NCI-H69 (cell line): ENCODE results near the gene AKIP1.
"Not testable (repeated sequence)": the region's sequence is repeated elsewhere in the genome, so short reads cannot be mapped to it uniquely, and the experiment has no call there.

Source experiments
- DNase-seq: peaks from one replicate; lab custom pipeline; 2025; lab: John Stamatoyannopoulos, UW

AKIP1 gene

DNA sequence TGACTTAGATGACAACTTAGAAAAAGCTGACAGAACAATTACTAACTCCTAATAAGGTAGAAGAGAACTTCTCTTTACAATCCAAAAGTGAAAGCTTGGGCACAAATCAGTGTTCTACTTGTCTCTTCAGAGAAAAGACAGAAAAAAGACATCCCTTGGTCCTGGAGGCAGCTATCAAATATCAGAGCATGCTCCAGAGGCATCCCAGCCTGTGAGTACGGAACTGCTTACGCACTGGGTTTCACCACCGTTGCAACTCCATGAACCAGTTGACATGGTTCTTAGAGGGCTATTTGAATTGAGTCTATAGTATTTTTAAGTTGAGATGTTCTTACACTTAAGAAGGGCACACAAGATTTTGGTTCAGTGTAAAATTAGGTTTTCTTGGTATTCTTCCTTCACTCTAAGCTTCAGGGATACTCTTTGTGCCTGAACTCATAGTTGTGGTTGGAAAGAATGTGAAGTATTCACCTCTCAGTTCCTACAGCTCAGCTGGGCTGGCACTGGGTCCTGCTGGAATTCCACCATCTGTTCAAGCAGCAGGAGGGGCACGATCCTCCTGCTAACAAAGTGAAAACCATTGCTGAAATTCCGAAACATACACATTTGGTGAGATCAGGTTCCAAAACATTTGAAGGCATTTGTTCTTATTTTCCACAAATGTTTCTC, 6.3 kb downstream of the AKIP1 start:
- DNase-seq, result no peak

GRCh38 chr11:8922691-8923090, 11.7 kb downstream of the AKIP1 start:
- DNase-seq, result no peak

DNA sequence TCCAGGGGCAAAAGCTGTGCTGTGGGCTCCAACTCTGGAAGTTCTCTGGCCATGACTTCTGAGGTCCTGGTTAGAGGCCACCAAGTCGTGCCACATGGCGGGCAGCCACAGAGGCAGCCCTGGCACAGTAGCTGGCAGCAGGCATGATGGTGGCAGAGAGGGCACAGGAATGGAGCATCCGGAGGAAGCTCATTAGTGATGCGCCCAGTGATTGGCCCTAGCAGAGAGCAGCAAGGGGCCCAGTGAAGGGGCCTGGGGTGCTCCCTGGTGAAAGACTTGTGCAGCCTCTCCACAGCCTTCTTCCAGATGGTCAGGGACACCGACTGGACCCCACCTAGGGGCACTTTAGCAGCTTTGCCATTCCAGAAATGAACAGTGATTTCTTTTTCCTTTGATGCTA, 14.7 kb downstream of the AKIP1 start:
- DNase-seq, result no peak

- no peak for DNase-seq
Observed at GRCh38 chr11:8926236-8926635, 15.2 kb downstream of the AKIP1 start.

DNA sequence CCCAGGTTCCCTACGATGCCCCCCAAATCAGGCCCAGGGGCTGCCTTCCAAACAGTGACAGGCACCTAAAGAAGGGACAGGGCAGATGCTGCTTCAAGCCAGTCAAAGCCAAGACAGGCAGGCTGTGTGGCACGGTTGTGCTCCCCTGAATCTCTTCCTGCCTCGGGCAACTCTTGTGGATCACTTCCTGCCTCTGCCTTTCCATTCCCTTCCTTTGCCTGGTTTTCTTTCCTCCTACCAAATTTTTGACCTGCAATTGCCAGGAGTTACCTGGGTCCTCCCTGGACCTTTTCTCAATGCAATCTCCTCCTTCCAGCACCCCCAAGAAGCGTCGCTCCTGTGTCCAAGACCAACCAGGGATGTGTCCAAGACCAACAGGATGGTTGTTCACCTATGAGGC, 16.2 kb downstream of the AKIP1 start:
- DNase-seq, result no peak

GRCh38 chr11:8928205-8928604, 17.2 kb downstream of the AKIP1 start:
- no peak for DNase-seq

DNA sequence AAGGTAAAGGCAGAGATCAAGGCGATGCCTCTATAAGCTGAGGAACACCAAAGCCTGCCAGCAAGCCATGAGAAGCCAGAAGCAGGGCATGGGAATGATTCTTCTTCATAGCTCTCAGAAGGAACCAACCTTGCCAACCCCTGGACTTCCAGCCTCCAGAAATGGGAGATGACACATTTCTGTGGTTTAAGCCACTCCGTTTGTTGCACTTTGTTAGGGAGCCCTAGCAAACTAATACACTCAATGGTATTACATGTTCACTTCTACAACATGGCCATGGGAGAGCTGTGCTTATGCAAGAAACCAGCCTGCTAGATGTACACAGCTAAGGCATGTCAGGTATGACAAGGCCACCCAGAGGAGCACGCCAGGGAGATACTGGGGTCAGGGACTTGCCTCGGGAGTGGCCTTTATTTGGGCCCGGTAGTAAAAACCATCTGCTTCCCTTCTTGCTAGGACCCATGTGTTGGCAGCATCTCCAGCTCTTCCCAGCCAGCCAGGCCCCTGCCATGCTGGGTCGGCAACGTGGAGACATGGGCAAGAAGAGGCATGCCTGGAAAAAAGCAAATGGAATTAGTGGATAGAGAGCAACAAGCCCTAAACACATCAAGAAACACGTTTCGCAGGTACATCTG, 18.1 kb downstream of the AKIP1 start:
- no peak for DNase-seq

GRCh38 chr11:8930456-8931175, 19.6 kb downstream of the AKIP1 start:
- peak; percentile 34 for DNase-seq

DNA sequence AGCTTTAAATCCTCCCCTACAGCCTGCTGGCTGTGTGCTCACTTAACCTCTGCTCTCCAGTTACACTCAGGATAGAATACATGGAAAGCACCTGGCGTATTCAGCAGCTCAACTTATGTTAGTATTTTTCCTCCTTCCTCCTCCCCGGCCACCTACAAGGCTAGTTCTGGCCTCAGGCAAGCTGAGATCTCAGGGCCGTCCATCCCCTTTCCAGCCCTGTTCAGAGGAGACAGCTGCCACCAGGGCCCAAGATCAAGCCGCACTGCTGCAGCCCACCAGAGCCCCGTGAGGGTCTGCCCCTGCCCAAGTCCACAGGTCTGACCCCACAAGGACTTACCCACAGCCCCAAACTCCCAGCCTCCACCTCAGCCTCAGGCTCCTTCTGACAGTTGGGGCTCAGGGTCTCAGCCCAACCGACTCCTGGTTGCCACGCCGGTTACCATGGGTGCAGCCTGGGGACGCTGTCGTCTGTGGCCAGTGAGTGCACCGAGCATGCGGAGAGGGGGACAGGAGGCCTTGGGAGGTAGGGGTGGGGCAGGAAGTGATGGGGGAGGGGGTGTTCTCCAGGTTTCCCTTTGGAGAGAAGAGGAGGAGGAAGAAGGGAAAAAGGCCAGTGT, 21.7 kb downstream of the AKIP1 start, which contains the start of gene C11orf16:
TSS of gene C11orf16 (minus strand) at position 384 of the 617 bp plus-strand sequence. CDS start 639 bp downstream, outside the sequence.
- peak; percentile 93 for DNase-seq

GRCh38 chr11:8933931-8934330, 22.9 kb downstream of the AKIP1 start:
- no peak for DNase-seq

- no peak for DNase-seq
Observed at GRCh38 chr11:8934742-8935488, 23.9 kb downstream of the AKIP1 start.

- DNase-seq, result not testable (repeated sequence)
Observed at GRCh38 chr11:8935789-8936188, 24.8 kb downstream of the AKIP1 start.

DNA sequence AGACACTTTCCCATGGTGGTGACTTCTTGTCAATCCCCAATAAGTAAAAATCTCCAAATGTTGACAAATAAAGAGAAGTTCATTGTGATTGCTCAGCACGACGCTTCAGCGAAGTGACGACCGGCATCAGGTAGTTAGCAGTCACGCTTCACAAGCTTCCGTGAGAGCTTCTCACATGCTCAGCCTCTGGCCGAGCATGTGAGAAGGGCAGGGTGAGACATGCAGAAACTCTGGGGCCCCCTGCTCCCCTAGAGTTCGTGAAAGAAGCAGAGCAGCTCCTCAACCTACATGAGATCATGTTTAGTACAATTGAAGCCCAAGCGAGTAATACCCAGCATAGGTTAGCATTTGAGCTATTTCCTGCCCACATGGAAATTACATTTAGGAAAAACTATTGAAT, 26.2 kb downstream of the AKIP1 start:
- no peak for DNase-seq

- no peak for DNase-seq
Observed at GRCh38 chr11:8937659-8938058, 26.7 kb downstream of the AKIP1 start.

GRCh38 chr11:8941341-8942103, 30.5 kb downstream of the AKIP1 start:
- no peak for DNase-seq

DNA sequence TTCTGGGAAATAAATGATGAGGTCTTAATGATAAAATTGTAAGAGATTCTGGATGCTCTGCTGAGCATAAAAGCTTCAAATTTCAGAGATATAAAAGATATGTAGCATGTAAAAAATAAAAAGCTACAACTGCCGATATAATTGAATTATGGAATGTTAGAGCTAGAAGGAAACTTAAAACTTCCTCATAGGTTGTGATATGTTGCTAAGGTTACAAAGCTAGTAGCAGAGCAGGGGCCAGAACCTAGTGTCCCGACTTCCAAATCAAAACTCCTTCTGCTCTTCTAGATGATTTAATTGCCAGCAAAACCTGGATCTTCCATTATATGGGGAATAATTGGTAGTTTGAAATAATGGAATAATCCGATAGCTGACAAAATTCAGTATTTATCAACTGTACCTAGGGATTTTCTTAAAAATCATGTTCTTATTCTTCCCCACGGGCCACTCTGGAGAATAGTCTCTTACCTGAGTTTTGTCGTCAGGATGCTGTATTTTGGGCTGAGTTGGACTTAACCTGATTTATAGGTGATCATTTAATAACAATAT, 31.6 kb downstream of the AKIP1 start, which contains the start of gene ASCL3:
TSS of gene ASCL3 (minus strand) at position 499 of the 549 bp plus-strand sequence. CDS start 4,855 bp downstream, outside the sequence.
- DNase-seq, result no peak

GRCh38 chr11:8947230-8947943, 36.4 kb downstream of the AKIP1 start:
- no peak for DNase-seq

DNA sequence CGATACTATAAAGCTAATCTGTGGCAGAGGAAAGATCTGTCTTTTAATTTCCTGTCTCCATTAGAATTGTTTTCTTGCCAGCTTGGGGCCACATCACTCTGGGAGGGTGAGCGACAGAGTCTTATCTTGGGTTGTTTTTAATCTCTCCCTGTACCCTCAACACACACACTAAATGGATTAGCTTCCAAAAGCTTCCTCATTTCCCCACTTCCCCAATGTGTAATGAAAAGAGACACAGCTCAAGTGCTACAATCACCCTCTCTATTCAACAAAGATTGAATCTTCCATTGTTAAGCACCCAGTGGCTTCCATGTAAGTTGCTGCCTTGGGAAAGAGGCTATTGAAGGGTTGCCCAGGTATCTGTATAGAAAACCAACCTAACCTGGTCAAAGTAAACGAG, 37.9 kb downstream of the AKIP1 start:
- no peak for DNase-seq

- no peak for DNase-seq
Observed at GRCh38 chr11:8956860-8957259, 45.9 kb downstream of the AKIP1 start.

GRCh38 chr11:8959546-8960166, 48.7 kb downstream of the AKIP1 start:
- peak; percentile 83 for DNase-seq
